B cell (primary cell): ENCODE measurements around the gene ARL2.

Experiments
- CTCF ChIP-seq: fragments of 200-600 bp; IDR thresholded peaks from one replicate; pipeline ENCODE4 v1.8.0; 2022; ENCODE audit warnings: antibody characterized with exemption, mild to moderate bottlenecking
- EZH2 ChIP-seq: IDR thresholded peaks from 2 replicates; pipeline ENCODE4 v1.6.1; 2012; ENCODE audit warnings: borderline replicate concordance, low read depth, mild to moderate bottlenecking, moderate library complexity, low read length; ENCODE audit not compliant: insufficient read depth, poor library complexity, severe bottlenecking

GRCh38 chr11:65040847-65041622 is 27.1 kb downstream of the ARL2 start, which contains the start of gene SAC3D1:
- TF ChIP-seq CTCF (no peak), EZH2 (no peak)
